WERI-Rb-1 (cell line): ENCODE data around the gene CCBE1.

ENCODE experiments used
- DNase-seq: peaks from one replicate; pipeline ENCODE4 v3.0.0-alpha.2; 2020
- H3K27ac ChIP-seq: fragments of 250-450 bp; sonication (Bioruptor Pico); 2 replicates; pipeline ENCODE4 v1.5.1; 2020; ENCODE audit warnings: mild to moderate bottlenecking, moderate library complexity
- H3K27me3 ChIP-seq: fragments of 250-450 bp; sonication (Bioruptor Pico); 2 replicates; pipeline ENCODE4 v1.5.1; 2021; ENCODE audit warnings: mild to moderate bottlenecking, low read depth, moderate library complexity; ENCODE audit not compliant: insufficient read depth, severe bottlenecking
- H3K36me3 ChIP-seq: fragments of 250-450 bp; sonication (Bioruptor Pico); 2 replicates; pipeline ENCODE4 v1.5.1; 2020; ENCODE audit warnings: mild to moderate bottlenecking, moderate library complexity
- H3K4me3 ChIP-seq: 2 replicates; pipeline ENCODE4 v1.5.1; 2011; ENCODE audit warnings: low read depth, mild to moderate bottlenecking, control low read depth, low read length
- H3K9me3 ChIP-seq: fragments of 250-450 bp; sonication (Bioruptor Pico); 2 replicates; pipeline ENCODE4 v1.5.1; 2021; ENCODE audit warnings: mild to moderate bottlenecking, moderate library complexity; ENCODE audit not compliant: severe bottlenecking
- TF ChIP-seq, protein P1 (sequence below): IDR thresholded peaks from 2 replicates; pipeline ENCODE4 v1.5.1; 2011; ENCODE audit warnings: low read depth, mild to moderate bottlenecking, control low read depth, inconsistent platforms, low read length

Gene CCBE1

DNA sequence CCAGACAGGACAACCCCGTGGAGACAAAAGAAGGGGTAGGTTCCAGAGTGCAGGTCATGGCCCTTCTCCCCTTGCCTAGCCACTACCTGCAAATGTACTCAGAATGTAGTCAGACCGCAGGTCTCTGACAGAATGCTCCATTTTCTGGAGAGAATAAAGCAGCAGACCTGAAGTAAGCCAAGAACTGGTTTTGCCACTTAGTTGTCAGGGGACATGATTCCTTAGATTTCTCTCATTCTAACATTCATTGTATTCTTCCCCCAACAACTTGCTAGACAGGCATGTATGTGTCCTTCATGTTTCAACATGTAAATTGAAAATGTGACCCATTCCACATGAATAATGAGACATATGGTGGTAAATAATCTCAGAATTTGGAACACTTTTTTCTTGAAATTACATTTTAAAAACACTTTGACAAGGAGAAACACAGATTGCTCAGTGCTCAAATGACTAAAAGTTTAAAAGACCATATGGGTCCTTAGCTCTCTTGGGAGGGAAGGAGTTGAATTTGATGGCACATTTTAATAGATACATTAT lies 142.4 kb downstream of the CCBE1 start:
- H3K36me3 ChIP-seq = no peaks in the 10 kb centered on the region
- no peak overlapping the region for H3K4me3 ChIP-seq
- TF ChIP-seq, protein P1, sequence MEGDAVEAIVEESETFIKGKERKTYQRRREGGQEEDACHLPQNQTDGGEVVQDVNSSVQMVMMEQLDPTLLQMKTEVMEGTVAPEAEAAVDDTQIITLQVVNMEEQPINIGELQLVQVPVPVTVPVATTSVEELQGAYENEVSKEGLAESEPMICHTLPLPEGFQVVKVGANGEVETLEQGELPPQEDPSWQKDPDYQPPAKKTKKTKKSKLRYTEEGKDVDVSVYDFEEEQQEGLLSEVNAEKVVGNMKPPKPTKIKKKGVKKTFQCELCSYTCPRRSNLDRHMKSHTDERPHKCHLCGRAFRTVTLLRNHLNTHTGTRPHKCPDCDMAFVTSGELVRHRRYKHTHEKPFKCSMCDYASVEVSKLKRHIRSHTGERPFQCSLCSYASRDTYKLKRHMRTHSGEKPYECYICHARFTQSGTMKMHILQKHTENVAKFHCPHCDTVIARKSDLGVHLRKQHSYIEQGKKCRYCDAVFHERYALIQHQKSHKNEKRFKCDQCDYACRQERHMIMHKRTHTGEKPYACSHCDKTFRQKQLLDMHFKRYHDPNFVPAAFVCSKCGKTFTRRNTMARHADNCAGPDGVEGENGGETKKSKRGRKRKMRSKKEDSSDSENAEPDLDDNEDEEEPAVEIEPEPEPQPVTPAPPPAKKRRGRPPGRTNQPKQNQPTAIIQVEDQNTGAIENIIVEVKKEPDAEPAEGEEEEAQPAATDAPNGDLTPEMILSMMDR = no peak
- no peak overlapping the region for H3K27ac ChIP-seq
- DNase-seq = no peak
- H3K27me3 ChIP-seq = no peaks in the 10 kb centered on the region
- peaks cover 8% of the 10 kb centered on the region for H3K9me3 ChIP-seq

DNA sequence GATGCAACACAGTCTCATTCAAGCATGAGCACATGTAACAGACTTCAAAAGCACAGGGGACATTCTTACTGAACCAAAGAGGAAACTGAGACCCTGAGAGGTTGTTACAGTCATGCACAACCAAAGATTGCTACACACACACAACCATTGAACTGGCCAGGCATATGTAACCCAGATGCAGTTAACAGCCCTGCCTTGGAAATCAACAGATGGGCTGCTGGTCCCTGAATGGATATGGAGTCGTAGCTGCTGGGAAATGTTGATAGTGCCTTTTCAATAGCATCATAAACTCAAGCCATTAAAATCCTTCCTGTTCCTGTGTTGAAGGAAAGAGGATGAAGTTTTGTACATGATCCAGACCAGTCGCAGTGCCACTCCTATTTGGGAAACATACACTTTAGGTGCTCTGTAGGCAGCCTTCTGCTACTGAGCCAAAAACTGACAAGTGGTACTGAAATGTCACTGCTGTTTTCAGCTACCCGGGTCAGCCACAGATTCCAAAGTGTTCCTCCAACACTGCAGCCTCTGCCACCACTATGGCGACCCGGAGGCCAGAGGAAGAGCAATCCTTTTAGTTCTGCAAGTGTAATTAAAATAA lies 143.9 kb downstream of the CCBE1 start:
- H3K9me3 ChIP-seq = peaks cover 7% of the 10 kb centered on the region
- H3K27ac ChIP-seq = no peak overlapping the region
- H3K27me3 ChIP-seq = no peaks in the 10 kb centered on the region
- no peaks in the 10 kb centered on the region for H3K36me3 ChIP-seq
- TF ChIP-seq, protein P1 = no peak
- no peak for DNase-seq
- H3K4me3 ChIP-seq = no peak overlapping the region

- TF ChIP-seq, protein P1 = no peak
- Histone ChIP-seq H3K27ac (no peak overlapping the region), H3K9me3 (no peaks in the 10 kb centered on the region), H3K36me3 (no peaks in the 10 kb centered on the region), H3K4me3 (no peak overlapping the region), H3K27me3 (no peaks in the 10 kb centered on the region)
- DNase-seq = no peak
Observed at GRCh38 chr18:59551902-59552635, 145.2 kb downstream of the CCBE1 start.

GRCh38 chr18:59550174-59550516 lies 147.1 kb downstream of the CCBE1 start:
- H3K9me3 ChIP-seq = no peaks in the 10 kb centered on the region
- H3K36me3 ChIP-seq = no peaks in the 10 kb centered on the region
- no peak overlapping the region for H3K4me3 ChIP-seq
- TF ChIP-seq, protein P1 = no peak
- DNase-seq = no peak
- H3K27me3 ChIP-seq = no peaks in the 10 kb centered on the region
- H3K27ac ChIP-seq = no peak overlapping the region

DNA sequence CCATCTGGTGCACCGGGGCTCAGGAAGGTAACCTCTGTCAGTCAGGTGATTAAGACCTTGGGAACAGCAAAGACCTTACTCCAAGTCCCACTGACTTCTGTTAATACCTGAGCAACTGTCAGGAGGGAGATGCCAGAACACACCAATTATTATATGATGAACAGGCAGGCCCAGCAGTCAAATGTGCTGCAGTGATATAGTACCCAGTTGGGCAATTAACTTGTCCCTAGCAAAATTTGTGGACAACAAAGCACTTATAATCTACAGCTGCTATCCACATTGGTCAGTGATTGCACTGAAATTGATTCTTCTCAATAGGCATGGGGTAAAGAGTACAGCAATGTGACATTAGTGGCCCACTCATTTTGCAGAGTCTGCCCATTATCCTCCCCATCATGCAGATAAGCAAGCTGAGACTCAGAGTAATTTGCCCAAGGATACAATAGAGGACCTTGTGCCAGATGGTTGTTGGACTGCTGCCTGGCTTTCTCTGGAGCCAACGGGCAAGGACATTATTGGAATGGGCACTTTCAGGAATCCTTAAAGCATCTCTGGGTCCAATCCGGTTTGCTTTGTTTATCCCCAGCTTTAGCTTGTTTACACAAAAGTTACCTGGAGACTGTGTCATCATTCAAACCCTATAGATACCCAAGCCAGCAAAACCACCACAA lies 147.6 kb downstream of the CCBE1 start:
- Histone ChIP-seq H3K27me3 (no peaks in the 10 kb centered on the region), H3K36me3 (no peaks in the 10 kb centered on the region), H3K27ac (no peak overlapping the region), H3K4me3 (no peak overlapping the region), H3K9me3 (no peaks in the 10 kb centered on the region)
- TF ChIP-seq, protein P1 = no peak
- DNase-seq = no peak
